ENCODE results near the gene TRIM59.

DNA sequence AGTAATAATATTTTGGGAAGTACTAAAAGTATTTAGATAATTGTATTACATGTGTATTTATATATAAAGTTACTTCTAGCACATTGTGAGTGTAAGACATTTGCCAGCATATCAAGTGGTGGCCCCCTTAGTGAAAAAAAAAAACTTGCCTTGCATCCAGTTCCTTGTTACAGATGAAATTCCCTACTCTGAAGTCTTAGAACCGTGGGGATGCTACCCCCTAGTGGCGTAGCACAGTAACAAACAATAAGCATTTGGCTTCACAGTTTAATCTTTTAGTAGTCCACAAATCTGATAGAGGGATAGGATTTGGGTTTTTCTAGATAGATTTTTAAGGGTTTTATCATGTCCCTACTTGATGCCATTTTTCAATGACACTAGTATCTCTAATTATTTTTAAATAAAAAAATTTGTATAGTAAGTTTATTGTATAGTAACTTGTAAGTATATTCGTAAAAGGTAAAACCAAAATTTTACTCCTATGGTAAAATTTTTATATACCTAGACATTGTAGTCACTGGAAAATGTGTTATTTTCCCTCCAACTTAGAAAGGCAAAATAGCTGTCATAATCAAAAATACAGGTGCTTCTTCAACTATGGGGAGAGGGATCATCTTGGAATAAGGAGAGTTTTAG lies 35.9 kb downstream of the TRIM59 start:
- TF ChIP-seq CTCF (IDR thresholded peaks at IDR 0.05; ENCODE audit: insufficient read depth, low read length) = peak; percentile 50
- TF ChIP-seq, protein P1, sequence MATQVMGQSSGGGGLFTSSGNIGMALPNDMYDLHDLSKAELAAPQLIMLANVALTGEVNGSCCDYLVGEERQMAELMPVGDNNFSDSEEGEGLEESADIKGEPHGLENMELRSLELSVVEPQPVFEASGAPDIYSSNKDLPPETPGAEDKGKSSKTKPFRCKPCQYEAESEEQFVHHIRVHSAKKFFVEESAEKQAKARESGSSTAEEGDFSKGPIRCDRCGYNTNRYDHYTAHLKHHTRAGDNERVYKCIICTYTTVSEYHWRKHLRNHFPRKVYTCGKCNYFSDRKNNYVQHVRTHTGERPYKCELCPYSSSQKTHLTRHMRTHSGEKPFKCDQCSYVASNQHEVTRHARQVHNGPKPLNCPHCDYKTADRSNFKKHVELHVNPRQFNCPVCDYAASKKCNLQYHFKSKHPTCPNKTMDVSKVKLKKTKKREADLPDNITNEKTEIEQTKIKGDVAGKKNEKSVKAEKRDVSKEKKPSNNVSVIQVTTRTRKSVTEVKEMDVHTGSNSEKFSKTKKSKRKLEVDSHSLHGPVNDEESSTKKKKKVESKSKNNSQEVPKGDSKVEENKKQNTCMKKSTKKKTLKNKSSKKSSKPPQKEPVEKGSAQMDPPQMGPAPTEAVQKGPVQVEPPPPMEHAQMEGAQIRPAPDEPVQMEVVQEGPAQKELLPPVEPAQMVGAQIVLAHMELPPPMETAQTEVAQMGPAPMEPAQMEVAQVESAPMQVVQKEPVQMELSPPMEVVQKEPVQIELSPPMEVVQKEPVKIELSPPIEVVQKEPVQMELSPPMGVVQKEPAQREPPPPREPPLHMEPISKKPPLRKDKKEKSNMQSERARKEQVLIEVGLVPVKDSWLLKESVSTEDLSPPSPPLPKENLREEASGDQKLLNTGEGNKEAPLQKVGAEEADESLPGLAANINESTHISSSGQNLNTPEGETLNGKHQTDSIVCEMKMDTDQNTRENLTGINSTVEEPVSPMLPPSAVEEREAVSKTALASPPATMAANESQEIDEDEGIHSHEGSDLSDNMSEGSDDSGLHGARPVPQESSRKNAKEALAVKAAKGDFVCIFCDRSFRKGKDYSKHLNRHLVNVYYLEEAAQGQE (IDR thresholded peaks at IDR 0.05; ENCODE audit: insufficient replicate concordance, low read depth) = no peak
